ENCODE results near the gene DCUN1D3.
"Not testable (repeated sequence)": the region's sequence is repeated elsewhere in the genome, so short reads cannot be mapped to it uniquely, and the experiment has no call there.

The DCUN1D3 gene

DNA sequence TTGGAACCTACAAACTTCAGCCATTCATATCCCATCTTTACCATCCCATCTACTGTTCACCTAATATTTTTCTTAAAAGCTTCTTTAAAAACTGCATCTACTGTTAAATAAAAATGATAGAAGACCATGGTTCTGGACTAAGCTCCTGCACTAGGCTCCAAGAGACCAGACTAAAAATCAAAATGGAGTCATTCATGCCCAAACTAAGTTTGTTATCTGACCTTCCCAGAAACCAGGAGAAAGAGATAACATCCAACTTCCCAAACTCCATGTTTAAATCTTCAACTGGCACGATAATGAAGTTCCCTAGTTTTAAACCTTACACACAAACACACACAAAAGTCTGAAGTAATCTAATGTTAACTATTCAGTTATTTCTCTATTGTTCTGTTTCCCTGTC lies 13.8 kb downstream of the DCUN1D3 start:
- DNase-seq = no peak

DNA sequence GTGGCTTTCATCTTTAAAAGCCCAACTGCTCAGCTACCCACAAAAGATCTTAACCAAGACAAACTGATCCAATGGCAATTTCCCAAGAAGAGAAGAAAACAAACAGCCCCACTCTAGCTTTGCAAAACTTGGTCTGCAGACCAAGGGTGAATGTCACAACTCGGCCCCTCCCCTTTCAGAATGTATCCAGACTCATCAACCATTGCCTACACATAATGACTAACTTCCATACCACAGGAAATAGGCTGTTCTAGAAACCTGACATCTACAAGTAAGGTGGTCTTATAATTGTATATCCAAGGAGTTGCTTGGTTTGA lies 16.0 kb downstream of the DCUN1D3 start:
- DNase-seq = no peak

DNA sequence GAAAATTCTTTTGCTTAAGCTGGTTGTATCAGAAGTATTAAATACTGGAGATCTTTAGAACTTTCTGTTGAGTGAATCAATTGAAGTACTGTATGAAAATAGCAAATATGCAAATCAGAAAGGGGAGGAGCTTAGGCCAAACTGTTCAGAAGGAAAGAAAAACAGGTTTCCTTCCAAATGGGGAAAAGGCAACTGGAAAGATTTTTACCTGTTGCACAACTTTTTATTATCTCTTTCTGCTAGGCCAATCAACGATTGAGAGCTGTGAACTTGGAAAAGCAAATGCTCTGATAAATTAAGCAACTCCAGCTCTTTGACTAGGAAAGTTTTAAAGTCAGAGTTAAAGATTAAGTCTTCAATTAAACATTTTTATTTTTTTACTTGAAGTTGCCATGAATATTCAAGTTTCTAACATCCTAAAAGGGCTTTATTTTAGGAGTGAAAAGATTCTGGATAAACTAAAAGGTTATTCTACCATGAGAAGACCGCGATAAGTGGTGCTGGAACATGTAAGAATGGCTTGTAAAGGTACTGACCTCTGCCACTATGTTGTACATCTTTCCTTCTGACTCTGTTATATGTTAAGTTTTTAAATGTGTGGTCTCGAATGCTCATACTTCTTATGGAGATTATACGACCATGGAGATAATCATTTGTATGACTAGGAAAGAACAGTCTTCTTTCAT lies 16.5 kb downstream of the DCUN1D3 start:
- no peak for DNase-seq

DNA sequence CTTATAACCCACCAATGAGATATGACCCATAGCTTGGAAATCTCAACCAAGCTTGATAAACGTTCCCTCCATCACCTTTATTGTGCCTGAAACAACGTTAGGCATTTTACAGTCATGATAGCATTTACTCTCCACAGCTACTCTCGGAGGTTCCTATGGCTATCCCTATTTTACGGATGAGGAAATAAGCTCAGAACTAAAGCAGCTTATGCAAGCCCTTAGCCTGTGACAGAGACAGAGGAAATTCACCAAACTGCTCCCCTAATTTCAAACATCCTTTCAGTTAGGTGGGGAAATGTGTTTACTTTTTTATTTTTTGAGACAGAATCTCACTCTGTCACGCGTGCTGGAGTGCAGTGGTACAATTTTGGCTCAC lies 18.7 kb downstream of the DCUN1D3 start:
- DNase-seq = no peak

DNA sequence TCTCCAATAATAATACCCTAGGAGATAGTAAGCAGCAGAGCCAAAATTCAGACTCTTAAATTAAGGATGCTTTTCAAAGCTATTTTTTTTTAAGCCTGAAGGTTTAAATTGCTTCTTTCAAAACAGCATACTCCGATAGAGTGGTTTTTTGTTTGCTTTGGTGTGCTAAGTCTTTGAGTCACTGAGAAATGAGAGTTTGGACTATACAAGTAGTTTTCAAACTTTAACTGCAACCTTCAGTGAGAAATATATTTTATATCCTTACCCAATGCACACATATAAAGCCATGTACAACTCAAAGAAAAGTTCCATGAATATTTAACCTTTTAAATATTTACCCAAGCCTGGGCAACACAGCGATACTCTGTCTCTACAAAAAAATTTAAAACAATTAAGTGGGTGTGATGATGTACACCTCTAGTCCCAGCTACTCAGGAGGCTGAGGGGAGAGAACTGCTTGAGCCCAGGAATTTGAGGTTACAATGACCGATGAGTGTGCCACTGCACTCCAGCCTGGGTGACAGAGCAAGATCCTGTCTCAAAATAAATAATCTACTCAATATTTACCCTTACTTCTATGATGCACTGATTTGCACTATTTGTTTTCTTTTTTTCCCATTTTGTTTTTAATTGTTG lies 19.2 kb downstream of the DCUN1D3 start:
- DNase-seq = no peak

DNA sequence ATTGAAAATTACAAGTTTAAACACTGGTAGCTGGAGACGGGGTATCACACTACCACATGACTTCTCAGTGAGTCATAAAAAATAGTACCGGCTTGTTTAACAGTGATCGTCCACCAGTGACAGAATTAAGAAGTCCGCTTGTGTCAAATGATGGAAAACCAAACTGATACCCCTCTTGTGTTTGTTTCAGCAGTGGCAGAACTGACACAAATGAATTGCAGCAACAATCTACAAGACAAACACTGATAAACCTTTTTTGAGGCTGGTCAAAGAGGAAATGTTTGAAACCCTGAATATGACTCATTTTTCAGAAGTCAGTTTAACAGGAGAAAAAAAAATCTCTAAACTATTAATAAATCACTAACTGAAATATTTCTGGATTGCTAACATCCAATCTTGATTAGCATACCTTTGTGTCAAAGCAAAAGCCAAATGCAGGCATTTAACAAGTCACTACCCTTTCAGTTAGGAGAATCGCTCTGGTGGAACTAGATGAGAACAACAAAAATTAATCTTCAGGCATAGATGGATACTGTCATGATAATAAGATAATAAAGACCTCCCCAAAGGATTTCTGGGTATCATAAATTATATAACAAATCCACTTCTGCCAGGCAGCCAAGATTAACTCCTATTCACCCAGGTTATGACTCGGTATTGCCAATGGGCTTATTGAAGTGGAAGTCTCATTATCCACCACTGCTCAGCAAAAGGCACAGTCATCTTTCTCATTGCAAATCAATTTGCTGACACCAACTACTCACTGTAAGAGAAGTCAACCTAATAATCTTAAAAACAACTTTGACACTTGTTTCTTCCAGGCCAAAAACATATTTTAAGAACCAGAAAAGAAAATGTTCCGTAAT lies 20.8 kb downstream of the DCUN1D3 start:
- DNase-seq = no peak

DNA sequence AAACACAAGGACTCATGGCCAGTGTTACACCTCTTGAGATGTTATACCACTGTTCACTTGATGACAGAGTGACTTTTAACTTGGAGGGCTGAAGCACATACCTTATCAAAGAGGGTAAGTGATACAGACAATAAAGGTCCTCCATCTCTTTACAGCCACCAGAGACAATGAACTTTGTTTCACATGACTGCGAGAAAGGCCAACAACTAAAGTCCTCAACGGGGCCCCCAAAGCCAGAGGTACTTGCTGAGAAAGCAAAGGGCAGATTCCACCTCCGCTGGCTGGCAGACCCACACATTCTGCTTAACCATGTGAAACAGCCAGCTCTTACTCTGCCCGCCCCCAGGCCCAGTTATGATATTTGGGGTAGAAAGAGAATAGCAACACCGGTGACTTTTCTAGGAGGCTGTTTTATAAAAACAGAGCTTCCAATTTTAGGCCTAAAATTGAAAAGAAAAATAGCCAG lies 21.4 kb downstream of the DCUN1D3 start:
- no peak for DNase-seq

DNA sequence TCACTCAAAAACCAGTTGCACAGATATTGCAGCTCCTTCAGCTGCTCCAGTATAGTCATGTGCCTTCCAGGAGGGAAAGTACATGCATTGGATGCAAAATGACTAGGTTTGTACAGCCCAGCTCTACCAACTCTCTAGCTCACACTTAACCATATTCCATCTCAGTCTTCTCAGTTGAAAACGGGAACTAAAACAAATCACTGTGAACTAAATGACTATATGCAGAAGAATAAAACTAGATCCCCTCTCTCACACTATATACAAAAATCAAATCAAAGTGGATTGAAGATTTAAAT lies 24.9 kb downstream of the DCUN1D3 start:
- no peak for DNase-seq

DNA sequence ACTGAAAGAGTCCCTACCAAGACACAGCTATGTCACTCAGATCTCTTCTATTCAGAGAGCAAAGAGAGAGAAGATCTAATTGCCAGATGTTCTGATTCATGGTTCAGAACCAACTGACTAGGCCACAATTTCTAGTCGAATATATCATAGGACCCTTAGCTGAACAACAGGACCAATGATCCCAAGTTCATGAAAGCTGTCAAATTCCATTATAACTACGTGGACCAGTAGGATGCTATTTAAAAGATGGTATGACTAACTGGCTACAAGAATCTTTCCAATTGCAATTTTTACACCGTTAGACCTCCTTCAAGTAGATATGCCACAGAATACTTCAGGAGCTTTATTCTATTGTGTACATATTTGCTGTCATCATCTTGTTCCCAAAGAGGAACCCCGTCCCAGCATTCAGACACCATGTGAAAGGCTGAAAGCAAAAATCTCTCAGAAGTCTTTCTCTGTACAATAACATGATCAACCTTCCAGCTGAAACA lies 26.0 kb downstream of the DCUN1D3 start:
- no peak for DNase-seq

DNA sequence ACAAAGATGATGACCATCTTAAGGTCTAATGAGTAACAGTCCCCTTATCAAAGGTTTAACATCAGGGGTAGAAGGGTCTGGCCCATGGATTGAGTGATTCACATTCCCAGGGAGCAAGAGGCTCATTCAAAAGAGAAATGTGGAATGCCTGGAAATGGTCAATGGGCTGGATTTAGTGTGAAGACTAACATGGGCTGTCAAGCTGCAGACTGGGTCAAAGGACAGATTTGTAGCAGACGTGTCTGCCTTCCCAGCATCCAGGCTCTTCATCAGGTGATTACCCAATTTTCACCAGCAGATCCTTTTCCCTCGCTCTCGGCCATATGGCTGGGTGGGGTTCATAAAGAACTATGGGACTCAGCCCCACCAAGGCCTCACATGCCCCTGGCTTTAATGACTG lies 26.8 kb downstream of the DCUN1D3 start:
- DNase-seq = no peak

DNA sequence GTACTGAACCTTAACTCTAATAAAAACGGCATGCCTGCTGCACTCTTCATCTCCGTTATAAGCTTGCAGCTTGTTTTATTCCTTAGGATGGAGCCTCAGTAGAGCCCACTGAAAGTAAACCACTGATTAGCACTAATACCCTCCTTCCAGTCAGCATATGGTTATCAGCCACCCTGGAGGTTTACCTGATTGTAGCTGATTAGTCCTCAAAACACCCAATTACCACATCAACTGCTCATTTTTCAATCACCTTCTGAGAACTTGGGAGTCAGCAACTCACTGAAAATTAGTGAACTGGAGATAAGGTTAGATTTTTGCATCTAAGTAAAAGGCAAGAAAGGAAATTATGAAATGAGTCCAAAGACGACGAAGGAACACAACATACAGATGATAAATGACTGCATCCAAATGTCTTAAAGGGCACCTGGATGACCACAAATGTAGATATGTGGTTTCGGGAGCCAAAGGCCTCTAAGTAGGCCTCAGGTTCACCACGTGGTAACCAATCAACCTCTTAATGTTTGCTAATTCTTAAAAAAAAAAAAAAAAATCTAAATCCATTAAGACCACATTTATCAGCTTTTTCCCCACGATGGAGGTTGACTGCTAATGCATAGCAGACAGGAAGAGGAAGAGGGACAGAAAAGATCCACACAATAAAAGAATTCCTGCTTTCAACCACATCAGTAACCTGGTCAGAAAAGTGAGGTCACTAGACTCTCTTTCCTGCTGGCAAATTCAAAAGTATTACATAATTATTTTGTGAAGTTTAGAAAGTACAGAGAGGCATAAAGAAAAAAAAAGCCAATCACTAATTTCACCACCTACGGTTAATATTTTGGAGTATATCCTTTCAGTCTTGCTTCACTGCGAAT lies 28.0 kb downstream of the DCUN1D3 start:
- DNase-seq = no peak

DNA sequence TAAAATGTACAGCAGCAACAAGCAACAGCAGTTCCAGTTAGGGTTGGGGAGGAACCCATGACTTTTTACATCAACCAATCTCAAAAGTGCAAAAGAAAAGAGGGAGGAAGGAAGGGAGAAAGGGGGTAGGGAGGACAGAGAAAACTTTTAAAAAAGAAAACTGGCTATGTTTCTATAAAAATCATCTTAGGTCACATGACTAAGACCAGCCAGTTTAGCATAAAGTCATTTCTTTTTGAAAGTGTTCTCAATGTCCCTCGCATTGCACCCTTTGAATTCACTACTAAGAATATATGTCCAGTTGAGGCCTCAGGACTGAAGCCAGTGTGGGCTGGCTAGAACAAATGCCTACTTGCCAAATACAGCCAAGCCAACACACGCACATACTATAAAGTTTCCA lies 28.9 kb downstream of the DCUN1D3 start:
- DNase-seq = no peak

DNA sequence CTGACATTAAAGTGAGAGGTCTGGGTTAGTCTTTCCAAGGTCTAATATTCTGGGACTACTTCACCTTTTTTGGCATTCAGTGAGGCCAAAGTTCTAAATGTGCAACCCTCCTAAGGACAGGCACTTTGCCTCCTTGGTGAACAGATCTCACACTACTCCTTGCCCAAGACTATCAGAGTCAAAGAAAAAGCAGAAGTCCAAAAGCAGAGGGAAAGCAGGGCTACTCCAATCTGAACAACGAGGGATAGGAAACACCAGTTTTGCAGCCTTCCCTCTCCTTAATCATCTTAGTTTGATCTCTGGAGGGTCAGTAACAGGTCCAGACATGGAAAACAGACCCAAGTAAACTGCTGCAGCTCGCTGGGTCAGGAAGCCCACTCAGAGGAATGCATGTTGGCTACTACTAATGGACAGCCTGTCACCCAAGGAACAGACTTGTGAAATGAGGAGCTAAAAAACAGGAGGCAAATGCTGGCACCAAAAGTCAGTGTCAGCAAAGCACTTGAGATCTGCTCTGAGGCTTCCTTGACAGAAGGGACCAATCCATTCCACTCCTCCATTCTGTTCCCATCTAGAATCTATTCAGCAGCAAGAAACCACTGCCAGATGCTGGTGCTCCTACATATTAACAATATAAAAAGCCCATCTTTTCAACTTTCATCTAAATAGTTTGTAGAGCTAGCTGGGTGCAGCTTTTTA lies 29.9 kb downstream of the DCUN1D3 start:
- DNase-seq = no peak

DNA sequence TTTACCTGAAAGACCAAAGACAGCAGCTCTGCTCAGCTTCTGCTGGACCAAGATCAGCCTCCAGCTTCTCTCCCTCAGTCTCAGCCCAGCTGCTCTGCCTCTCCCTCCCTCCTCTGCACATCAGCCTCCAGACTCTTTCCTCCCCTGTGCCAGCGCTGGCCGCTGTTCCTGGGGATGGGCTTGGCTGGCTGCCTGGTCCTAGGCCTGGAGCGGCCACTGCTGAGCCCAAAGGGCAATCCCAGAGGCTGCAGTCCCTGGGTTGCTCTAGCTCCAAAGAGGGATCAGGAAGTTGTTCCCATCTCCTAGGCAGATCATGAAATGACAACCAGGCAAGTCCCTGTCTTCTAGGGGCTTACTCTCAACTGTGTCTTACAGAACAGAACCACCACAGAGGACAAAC lies 31.3 kb downstream of the DCUN1D3 start:
- no peak for DNase-seq

DNA sequence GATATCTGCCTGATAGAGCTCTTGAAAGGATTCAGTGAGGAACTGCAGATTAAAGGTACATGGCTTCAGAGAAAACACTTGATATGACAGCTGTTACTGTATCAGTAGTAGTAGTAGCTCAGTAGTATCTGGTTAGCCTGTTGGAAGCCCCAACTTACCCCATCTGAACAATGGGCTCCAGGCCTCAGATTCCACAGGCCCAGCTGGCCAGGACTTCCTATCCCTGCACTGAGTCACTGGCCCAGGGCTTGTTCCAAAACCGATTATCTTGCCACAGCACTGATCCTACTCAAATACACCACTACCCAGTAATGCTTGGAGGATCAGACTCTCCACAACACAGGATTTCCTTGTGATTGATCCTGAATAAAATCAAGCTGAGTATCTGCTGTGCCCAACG lies 32.6 kb downstream of the DCUN1D3 start:
- DNase-seq = no peak

DNA sequence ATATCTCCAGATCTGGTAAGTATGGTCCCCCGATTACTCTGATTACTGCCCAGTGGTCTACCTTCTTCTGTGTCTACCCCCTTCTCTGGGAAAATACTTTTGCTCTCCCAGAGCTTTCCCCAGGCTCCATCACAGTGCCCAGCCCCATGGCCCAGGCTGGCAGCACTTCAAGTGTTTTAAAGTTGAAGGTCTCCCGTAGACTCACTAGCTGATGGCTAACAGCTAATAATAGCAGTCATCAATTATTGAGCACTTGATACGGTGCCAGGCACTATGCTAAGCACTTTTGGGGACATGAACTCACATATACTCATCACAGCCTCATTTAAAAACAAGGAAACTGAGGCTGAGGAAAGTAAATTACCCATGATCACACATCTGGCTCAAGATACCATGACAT lies 33.4 kb downstream of the DCUN1D3 start:
- no peak for DNase-seq

DNA sequence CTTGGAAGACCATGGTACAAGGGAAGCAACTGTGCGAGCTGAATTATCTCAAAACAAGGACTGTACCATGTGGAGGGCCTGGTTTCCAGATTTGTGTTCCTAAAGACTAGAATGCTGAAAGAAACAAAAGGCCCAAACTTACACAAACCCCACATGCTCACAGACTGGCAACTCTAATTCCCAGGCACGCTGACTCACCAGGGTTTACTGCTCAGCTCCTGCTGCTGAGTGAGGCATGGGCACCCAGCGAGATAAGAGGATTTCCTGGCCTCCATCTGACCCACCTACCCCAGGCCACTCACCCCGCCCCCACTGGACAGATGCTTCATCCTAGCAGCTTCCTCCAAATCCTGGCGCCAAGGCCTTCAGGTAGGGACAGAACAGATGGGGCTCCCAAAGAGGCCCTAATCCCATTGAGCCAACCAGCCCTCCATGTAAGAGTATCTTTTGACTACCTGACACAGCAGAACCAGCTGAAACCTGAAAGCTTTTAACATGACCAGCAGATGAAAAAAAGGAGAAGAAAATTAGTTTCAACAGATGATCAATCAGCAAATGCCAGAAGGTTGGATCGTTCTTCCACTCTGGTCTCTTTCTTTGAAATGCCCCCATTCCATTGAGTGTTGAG lies 33.9 kb downstream of the DCUN1D3 start:
- no peak for DNase-seq

DNA sequence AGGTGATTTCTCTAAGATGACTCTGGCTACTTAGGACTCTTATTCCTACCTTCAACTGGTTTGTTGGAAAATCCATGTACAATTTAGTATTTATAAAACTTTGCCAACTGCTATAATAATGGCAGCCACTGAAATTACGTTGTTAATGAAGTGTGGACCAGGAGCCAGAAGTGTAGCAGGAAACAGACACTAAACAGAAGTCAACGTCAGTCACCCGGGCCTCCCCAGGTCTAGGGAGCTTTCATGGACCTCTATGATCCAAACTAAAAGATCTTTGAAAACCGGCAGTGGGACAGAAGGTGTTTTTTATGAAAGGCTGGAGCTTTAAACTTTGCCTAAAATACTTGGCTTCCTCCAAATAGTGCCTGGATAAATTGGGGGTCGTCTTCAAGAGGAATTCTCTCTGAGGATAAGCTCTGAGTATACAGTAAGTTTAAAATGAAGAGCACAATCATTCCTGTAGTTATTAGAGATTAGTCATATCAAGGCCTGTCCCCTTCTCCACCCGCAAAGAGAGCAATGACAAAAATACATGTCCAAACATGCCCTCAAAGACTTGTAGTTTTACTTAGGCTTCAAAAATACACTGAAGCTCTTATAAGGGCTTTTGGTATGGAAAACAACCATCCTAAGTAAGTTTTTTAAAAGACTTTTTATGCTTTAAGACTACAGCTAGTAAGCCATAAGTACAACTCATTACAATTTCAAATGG lies 34.6 kb downstream of the DCUN1D3 start:
- DNase-seq = no peak

DNA sequence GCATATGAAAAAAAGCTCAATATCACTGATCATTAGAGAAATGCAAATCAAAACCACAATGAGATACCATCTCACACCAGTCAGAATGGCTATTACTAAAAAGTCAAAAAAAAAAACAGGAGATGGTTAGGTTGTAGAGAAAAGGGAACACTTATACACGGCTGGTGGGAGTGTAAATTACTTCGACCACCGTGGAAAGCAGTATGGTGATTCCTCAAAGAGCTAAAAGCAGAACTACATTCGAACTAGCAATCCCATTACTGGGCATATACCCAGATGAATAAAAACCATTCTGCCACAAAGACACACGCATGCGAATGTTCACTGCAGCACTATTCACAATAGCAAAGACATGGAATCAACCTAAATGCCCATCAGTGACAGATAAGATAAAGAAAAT lies 35.8 kb downstream of the DCUN1D3 start:
- DNase-seq = not testable (repeated sequence)

DNA sequence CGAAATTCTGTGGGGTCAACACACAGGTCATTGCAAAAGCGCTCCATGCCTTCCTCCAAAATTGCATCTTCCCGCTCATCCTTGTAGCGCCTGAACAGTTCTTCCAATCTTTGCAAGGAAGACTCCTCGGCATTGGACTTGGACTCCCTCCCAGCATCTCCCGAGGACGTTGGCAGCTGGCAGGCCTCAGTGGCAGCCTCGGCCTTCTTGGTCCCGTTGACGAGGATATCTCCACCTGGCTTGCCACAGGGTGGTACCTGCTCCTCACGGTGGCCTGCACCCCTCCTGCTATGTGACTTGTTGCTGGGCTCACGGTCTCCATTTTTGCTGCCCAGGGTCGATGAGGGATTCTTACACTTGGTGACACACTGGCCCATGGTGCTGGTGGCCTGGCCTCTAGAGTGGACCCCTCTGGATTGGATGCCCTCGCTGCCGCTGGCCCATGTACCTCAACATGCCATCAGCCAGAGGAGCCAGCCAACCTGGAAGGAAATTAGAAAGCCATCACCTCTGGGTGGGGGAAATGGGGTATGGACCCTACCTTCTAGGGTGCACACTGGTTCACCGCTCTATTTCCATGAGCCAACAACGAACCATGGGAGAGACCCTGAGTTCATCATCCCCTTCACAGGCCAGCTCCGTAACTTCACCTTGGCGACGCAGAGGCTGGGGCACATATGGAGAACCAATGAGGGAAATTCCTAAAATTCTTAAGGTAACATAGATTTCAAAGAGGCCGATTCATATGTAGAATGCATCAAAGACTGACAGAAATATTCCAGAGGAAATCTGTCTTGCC lies 37.8 kb downstream of the DCUN1D3 start:
- DNase-seq = no peak
